HG03439 (cell line): ENCODE data around the gene MRC1.
"Not testable (repeated sequence)": the region's sequence is repeated elsewhere in the genome, so short reads cannot be mapped to it uniquely, and the experiment has no call there.

Experiments
- ATAC-seq: cut with Tn5 transposase; IDR thresholded peaks from one replicate; pipeline ENCODE4 v1.9.1; 2021; ENCODE audit warnings: mild to moderate bottlenecking, moderate library complexity; ENCODE audit not compliant: unreplicated experiment

The MRC1 gene

DNA sequence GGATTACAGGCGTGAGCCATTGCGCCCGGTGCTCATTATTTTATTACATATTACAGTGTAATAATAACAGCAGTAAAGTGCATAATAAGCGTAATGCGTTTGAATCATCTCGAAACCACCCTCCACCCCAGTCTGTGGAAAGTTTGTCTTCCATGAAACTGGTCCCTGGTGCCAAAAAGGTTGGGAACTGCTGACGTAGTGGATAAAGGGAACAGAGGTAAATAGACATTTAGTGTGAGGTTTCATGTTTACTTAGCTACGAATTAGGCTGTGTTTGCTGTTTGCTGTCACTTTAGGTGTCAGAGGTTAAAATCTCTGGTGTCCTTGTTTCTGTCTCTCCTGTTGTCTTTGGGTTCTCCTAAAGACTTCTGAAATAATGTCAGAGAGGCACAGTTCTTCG is 82.3 kb downstream of the MRC1 start:
- ATAC-seq, result no peak

GRCh38 chr10:17904564-17904963 is 95.4 kb downstream of the MRC1 start:
- no peak for ATAC-seq

DNA sequence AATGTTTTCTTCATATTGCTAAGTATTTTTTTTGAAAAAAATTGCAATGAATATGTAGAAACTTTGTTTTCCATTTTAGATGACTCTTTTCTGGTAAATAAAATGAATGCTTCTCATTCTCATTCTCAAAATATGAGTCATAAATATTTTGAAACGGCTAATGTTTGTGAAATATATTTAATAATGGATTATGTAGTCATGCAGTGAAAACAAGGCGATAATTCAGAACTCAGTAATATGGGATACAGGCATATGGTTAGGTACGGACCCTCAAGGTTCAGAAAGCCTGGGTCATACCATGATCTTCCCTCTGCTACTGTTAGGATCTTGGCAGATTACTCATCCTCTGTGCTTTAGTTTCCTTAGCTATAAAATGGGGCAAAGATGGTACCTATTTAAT is 96.3 kb downstream of the MRC1 start:
- ATAC-seq, result no peak

GRCh38 chr10:17906002-17906401 is 96.9 kb downstream of the MRC1 start:
- ATAC-seq, result no peak

GRCh38 chr10:17907641-17908040 is 98.5 kb downstream of the MRC1 start:
- no peak for ATAC-seq

GRCh38 chr10:17910125-17910789 is 101.1 kb downstream of the MRC1 start:
- ATAC-seq, result no peak

DNA sequence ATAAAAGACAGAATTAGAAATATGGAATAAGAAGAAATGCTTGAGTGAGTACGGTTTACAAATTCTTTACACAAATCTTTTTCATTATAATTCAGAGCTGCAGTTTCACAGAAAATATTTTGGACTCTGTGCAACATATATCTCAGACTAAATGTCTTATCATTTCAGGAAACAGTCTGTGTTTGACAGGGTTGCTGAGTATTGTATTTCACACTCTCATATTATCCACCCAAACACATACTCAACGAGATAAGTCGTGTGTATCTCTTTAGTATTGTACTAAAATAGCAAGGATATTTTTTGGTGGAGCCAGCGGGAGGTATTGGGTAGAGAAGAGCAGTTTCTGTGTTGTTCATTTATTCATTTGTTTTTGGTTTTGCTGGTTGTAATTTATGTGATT is 103.6 kb downstream of the MRC1 start:
- no peak for ATAC-seq

- no peak for ATAC-seq
These were observed 104.5 kb downstream of the MRC1 start for GRCh38 chr10:17913604-17914003.

DNA sequence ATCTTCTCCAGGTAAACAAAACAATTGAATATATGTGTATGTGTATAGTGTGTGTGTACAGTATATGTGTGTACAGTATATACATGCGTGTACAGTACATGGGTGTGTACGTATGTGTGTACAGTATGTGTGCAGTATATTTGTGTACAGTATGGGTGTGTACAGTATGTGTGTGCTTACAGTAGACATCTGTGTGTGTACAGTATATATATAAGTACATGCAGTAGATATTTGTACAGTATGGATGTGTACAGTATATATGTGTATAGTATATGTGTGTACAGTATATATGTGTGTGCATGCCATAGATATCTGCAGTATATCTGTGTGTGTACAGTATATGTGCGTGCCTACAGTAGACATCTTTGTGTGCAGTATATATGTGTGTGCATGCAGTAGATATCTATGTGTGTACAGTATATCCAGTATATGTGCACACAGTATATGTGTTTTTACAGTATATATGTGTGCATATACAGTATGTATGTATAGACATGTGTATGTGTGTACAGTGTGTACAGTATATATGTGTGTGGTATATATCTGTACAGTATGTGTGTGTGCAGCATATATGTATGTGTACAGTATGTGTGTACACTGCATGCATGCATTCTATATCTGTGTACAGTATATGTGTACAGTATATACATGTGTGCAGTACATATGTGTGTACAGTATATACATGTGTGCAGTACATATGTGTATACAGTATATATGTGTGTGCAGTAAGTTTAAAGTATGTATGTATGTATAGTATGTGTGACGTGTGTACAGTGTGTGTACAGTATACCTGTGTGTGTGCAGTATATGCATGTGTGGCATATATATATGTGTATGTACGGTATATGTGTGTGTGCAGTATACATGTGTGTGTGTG is 105.3 kb downstream of the MRC1 start:
- ATAC-seq, result no peak

DNA sequence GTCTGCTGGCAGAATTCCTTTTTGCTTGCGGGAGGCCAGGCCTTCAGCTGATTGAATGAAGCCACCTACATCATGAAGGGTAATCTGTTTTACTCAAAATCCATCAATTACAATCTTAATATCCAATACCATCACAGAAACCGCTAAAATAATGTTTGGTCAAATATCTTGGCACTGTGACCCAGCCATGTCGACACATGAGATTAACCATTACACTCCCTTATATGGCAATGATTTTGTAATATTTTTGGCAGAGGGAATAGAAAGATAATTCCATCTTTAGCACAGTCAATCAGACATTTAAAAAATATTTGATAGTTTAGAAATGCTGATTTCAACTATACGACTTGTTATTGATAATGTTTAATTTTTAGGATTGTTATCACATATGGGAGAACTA is 106.0 kb downstream of the MRC1 start:
- ATAC-seq, result no peak

GRCh38 chr10:17918187-17918903 is 109.2 kb downstream of the MRC1 start:
- no peak for ATAC-seq

GRCh38 chr10:17921378-17921777 is 112.2 kb downstream of the MRC1 start:
- no peak for ATAC-seq

DNA sequence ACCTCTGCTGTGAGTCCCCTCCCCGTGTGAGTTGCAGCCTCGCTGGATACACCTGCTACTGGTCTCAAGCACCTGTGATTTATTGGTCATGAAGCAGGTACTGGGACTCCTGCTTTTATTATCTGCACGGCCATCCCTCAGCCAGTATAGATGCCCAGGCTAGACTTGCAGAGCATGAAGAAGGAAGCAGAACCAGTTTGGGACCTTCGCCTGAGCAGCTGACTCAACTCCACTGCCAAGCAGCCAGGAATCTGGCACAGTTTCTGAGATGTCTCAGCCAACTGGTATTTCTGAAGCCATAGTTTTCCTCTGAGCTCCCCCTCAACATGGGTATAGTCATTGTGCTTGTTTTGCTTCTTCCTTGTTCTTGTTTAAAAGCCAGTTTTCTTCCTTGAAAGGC is 114.6 kb downstream of the MRC1 start:
- no peak for ATAC-seq

GRCh38 chr10:17943033-17943745 is 134.0 kb downstream of the MRC1 start:
- no peak for ATAC-seq

DNA sequence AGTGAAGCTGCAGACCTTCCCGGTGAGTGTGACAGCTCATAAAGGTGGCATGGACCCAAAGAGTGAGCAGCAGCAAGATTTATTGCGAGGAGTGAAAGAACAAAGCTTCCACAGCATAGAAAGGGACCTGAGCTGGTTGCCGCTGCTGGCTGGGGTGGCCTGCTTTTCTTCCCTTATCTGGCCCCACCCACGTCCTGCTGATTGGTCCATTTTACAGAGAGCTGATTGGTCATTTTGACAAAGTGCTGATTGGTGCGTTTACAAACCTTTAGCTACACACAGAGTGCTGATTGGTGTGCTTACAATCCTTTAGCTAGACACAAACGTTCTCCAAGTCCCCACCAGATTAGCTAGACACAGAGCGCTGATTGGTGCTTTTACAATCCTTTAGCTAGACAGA is 141.1 kb downstream of the MRC1 start:
- not testable (repeated sequence) for ATAC-seq

DNA sequence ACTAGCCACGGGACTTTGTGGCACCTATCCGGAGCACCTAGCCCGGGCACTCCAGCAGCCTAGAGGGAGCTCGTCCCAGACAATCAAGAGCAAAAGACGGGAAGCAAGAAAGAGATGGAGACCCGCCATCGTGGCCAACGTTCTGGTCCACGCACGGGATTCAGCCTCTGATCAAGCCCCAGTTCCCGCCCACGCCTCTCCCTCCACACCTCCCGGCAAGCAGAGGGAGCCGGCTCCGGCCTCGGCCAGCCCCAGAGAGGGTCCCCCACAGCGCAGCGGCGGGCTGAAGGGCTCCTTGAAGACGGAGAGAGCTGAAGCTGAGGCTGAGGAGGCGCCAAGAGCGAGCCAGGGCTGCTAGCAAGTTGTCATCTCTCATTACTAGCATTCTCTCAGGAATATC is 141.6 kb downstream of the MRC1 start:
- ATAC-seq, result no peak

DNA sequence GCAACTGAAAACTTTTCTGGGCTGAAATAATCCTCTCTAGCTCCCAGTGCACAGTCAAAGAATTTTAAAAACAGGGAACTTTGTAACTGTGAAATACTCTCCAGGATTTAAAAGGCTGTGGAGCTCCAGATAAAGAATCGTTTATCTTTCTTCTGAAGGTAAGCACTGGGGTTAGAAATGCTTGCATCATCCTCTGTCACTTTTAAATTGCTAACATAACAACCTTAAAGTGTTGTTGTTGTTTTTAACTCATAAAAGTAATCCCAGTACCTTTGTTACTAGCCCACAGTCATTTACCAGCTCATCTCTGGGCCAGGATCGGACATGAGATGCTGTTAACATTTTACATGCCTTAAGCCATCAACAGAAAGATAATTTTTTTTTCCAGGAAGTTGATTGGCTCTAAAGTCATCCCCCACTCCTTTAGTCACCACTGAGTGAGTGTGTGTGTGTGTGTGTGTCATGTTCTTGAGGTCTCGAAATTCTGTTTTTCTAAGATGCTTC is 142.8 kb downstream of the MRC1 start, which contains the start of gene SLC39A12:
SLC39A12 (plus strand) TSS at position 51 of the 504 bp plus-strand sequence. CDS start 1,359 bp downstream, outside the sequence.
- no peak for ATAC-seq

DNA sequence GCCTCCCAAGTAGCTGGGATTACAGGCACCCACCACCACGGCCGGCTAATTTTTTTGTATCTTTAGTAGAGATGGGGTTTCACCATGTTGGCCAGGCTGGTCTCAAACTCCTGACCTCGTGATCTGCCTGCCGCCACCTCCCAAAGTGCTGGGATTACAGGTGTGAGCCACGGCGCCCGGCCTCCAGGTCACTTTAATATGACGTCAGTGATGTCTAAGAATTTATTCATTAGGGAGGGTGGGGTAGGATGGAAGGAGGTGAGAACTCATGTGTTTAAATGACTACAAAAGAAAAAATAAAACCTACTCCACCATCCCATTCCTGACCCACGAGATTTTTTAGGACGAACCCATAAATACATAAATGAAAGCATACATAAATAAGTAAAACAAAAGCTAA is 145.2 kb downstream of the MRC1 start:
- not testable (repeated sequence) for ATAC-seq

GRCh38 chr10:17954861-17955260 is 145.7 kb downstream of the MRC1 start:
- no peak for ATAC-seq

DNA sequence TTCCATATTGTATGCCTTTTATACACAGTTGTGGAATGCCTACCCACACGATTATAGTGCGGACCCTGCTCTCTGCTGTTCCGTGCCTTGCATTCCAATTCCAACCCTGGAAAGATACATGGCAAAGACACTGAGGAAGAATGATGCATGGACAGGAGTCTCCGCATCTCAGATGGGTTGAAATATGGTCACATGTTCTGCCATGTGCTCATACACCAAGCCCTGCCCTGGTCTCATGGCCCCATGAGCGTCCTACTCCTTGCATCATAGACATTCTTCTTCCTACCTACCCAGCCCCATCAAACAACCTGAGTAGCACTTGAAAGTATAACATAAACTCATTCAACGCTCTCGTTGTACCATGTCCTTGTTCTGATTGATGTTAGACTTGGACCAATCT is 148.9 kb downstream of the MRC1 start:
- no peak for ATAC-seq

GRCh38 chr10:17959870-17960269 is 150.7 kb downstream of the MRC1 start:
- ATAC-seq, result no peak
